ENCODE measurements around the gene ADGRD1.

ADGRD1 gene

DNA sequence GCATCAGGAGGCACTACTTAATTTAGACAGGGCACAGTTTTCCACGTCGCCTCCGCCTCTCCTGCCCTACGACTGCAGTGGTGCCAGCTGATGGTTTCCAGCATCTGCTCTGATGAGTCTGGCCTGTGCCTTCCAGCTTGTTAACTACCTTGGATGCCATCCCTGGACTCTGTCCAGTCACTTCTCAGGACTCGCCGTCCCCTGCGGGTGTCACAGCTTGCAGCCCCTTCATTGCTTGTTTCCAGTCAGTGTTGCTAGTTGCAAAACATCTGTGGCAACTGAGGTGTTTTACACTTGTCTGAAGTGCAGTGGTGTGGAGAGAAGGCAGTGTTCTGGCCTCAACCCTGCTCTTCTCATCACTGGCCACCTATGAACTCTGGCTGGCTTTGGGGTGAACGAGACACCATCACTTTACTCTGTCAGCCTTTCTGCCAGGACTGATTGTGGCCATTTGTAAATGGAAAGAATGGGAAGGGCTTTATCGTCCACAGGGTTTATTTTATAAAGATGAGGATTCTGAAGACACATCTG, 8.3 kb downstream of the ADGRD1 start:
- intact Hi-C loops (cut with DNase I) = no loop called here
- peak in 1 of 10 donors; percentile 83 for DNase-seq

- DNase-seq = no peak
- intact Hi-C loops (cut with DNase I) = no loop called here
Observed at GRCh38 chr12:130965214-130965613, 11.5 kb downstream of the ADGRD1 start.

DNA sequence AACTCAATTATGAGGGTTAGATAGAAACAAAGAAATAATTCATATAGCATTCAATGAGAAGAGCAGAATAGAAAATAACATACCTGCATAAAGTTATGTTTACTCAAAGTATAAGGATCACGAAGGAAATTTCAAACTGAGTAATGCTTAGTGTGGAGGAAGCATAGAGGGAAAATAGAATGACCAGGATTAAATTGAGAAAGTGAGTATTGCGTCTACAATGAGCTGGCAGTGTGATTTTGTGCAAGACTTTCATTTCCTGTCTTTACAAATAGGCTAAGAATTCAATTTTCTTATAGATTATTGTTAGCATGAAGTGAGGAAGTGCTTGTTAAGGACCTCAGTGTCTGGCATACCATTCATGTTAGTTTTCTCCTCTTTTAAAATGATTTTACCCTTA, 12.0 kb downstream of the ADGRD1 start:
- no peak for DNase-seq
- intact Hi-C loops (cut with DNase I) = no loop called here

DNA sequence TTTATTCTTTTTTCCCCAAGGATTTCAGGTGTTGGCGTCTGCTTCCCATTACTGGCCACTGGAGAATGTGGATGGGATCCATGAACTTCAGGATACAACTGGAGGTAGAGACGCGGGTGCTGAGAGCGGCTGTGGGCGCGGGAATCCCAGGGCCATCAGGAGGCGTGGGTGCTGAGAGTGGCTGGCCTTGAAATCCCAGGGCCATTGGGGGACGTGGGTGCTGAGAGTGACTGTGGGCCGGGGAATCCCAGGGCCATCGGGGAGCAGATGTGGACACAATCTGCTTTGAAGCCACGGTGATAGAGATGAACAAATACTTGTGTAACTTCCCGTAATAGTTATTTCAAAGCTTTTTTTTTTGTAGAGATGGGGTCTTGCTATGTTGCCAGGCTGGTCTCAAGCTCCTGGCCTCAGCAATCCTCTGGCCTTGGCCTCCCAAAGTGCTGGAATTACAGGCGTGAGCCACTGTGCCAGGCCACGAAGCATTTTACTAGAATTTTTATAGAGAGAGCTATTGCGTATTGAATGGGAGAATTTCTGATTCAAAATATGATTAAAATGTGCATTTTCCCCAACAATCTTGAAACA, 12.8 kb downstream of the ADGRD1 start:
- DNase-seq = no peak
- intact Hi-C loops (cut with DNase I) = no loop called here

DNA sequence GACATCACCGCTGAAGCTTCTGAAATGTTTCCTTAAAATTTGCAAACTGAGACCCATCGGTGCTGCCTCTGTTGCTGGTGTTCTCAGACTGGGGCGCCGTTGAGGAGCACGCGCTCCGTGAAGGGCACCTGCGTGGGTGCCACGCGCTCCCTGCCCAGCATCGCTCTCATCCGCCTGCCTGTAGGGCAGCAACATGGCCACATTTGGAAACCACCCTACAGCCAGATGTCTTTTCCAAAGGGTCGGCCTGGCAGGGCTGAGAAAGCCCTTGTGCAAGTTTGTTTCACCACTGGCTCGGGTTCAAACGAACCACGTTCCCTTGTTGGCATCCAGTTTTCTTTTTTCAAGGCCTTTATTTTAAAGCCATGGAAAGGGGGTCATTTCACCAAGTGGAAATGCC, 13.9 kb downstream of the ADGRD1 start:
- intact Hi-C loops (cut with DNase I) = no loop called here
- no peak for DNase-seq

DNA sequence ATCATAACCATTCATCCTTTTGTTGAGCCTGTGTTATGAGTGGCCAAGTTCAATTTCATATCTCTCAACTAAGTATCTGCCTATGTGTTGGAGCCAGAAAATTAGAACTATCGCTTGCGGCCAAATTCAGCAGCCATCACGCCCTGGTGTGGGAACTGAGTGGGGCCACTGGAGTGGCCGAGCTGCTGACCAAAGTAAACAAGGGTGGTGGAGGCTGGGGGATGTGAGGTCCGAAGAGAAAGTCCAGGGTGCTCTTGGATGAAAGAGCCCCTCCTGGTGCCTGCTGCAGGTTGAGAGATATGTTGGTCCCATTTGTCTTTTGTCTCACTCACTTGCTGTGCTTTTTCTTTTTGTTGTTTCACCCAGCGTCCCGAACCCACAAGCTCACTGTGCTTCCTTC, 14.9 kb downstream of the ADGRD1 start:
- intact Hi-C loops (cut with DNase I) = no loop called here
- DNase-seq = no peak

DNA sequence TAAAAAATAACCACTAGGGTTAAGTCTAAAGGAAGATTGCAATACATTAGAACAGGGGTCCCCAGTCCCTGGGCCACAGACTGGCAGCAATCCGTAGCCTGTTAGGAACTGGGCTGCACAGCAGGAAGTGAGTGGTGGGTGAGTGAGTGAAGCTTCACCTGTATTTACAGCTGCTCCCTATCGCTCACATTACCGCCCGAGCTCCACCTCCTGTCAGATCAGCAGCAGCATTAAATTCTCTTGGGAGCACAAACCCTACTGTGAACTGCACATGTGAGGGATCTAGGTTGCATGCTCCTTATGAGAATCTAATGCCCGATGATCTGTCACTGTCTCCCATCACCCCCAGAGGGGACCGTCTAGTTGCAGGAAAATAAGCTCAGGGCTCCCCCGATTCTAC, 15.5 kb downstream of the ADGRD1 start:
- intact Hi-C loops (cut with DNase I) = no loop called here
- no peak for DNase-seq

GRCh38 chr12:130970165-130970907, 16.6 kb downstream of the ADGRD1 start:
- intact Hi-C loops (cut with DNase I) = no loop called here
- DNase-seq = no peak

GRCh38 chr12:130970908-130971233, 17.2 kb downstream of the ADGRD1 start:
- intact Hi-C loops (cut with DNase I) = no loop called here
- DNase-seq = no peak

GRCh38 chr12:130971925-130972585, 18.3 kb downstream of the ADGRD1 start:
- intact Hi-C loops (cut with DNase I) = no loop called here
- no peak for DNase-seq

DNA sequence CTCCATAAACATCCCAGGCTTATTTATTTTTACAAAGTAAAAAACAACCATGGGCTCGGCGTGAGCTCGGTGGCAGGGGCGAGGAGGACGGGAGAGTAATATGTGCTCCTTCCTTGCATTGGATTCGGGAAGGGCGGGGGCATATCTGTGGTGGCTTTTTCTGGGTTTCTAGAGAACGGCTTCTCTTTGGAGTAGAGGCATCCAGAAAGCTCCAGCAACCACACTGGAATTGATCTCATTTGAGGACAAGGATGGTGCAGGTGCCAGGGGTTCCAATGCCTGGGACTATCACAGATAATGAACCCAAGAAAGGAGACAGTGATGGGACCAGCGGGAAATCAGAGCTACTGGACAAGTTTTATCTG, 18.9 kb downstream of the ADGRD1 start:
- intact Hi-C loops (cut with DNase I) = no loop called here
- DNase-seq = no peak

DNA sequence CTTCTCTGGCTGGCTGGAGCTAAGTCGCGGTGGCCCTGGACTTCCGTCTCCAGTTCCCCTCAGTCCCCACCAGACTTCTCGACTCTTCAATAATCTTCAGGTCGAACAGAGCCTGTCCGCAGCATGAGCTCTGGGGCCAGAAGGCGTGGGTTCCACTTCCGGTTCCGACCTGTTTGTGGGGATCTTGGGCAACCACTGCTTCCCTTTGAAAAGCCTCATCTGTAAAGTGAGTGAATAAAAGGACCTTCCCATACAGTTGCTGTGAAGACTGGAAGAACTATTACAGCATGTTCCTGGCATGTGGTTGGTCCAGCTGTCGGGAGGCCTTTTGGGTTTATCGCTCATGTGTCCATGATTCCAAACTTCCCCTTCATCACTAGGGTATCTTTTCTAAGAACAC, 19.4 kb downstream of the ADGRD1 start:
- intact Hi-C loops (cut with DNase I) = no loop called here

GRCh38 chr12:130973906-130974305, 20.2 kb downstream of the ADGRD1 start:
- intact Hi-C loops (cut with DNase I) = no loop called here
- no peak for DNase-seq

More for the DNA sequence above, 19.4 kb downstream of the ADGRD1 start:
- DNase-seq = no peak

DNA sequence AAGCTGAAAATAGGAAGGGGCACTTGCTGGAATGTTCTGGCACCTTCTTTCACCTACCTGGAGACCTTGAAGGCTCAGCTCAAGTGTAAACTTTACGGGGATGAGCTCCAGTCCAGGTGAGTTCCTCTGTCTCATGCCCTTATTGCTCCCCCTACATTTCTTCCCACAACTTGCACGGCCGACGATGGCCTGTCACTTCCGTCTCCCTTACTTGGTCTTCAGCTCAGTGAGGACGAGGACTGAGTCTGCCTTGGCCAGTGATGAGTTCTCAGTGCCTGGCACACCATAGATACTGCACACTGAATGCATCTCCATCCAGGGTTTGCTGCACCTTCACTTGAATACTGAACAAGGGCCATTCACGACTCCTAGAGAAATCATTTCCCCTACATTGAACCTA, 21.4 kb downstream of the ADGRD1 start:
- intact Hi-C loops (cut with DNase I) = no loop called here
- DNase-seq = no peak

- DNase-seq = no peak
- intact Hi-C loops (cut with DNase I) = no loop called here
Observed at GRCh38 chr12:130976171-130976720, 22.5 kb downstream of the ADGRD1 start.

GRCh38 chr12:130977046-130977742, 23.5 kb downstream of the ADGRD1 start:
- no peak for DNase-seq
- intact Hi-C loops (cut with DNase I) = no loop called here

- intact Hi-C loops (cut with DNase I) = no loop called here
- no peak for DNase-seq
Observed at GRCh38 chr12:130977743-130978095, 24.0 kb downstream of the ADGRD1 start.

DNA sequence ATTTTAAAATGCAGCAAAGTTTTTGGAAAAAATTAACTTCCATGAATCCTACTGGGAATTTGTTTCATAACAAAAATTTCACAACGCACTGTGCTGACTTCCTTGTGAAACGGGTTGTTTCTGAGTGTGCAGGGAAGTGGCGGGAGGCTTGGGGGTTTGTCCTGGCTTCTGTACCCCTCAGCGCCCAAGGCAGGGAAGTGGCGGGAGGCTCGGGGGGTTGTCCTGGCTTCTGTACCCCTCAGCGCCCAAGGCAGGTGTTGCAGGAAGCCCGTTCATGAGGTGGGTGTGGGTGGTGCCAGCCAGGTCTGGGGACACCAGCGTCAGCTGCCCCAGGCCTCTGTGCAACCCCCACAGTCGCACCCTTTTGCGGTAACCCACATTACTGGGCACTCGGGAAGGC, 25.1 kb downstream of the ADGRD1 start:
- intact Hi-C loops (cut with DNase I) = no loop called here
- no peak for DNase-seq

DNA sequence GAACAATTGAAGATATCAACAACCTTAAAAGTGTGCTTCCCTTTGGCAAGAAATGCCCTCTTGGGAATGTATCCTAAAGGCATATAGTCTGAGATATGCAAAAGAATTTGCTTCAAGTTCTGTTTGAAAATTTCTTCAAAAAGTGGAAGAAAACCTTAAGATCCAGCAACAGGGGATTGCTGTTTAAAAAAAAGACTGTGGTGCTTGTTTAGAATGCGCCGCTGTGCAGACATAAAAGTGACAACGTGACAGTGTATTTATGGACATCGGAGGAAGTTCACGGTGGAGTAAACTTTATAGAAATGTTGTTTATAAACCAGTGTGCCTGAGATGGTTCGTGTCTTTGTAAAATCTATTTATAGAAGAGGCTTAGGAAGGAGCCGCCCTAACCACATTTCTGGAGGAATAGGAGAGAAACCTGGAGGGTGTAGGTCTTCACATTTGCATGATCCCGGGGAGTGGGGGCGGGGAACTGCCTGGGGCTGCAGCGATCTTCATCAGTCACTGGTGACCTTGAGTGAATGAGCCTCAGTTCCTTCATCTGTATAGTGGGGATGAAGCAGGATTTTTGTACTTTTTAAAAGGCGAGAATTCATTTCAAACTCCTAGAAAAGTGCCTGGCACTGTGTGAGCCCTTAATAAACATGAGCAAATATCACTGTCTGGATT, 27.5 kb downstream of the ADGRD1 start:
- intact Hi-C loops (cut with DNase I) = no loop called here
- DNase-seq = no peak

- DNase-seq = peak in 1 of 10 donors; percentile 43
- intact Hi-C loops (cut with DNase I) = no loop called here
Observed at GRCh38 chr12:130981911-130982310, 28.2 kb downstream of the ADGRD1 start.

Data from posterior cingulate gyrus (tissue), 11 donors.